Natural killer cell (primary cell): ENCODE results near the gene ADAMTS17. TPM values are rescaled to one million over a fixed set of nuclear protein-coding genes. Genes with fewer than 3 reads are reported as not detected.

Source experiments
- ATAC-seq, 3 donors: fragments of 150-1000 bp in 2 of 3; fragments of 200-7000 bp in 1 of 3; cut with Tn5 transposase; 1 replicate in 1 of 3; 2 replicates in 2 of 3; pipeline ENCODE4 v1.10.0; 2021; ENCODE audit warnings: mild to moderate bottlenecking in 2 of 3, moderate library complexity in 2 of 3
- DNase-seq, 2 donors: peaks; one replicate each; pipeline versions ENCODE4 v3.0.0 to v3.0.0-alpha.2; 2013 to 2021; ENCODE audit warnings: mixed read lengths in 1 of 2
- H3K27ac ChIP-seq: one replicate; pipeline ENCODE4 v1.5.1; 2013; ENCODE audit warnings: mild to moderate bottlenecking, low read length
- H3K27me3 ChIP-seq: one replicate; pipeline ENCODE4 v1.6.1; 2013; ENCODE audit warnings: low read length; ENCODE audit not compliant: control insufficient read depth, insufficient read depth
- H3K36me3 ChIP-seq: one replicate; pipeline ENCODE4 v1.6.1; 2013; ENCODE audit warnings: low read length; ENCODE audit not compliant: control insufficient read depth, insufficient read depth
- H3K4me1 ChIP-seq: one replicate; pipeline ENCODE4 v1.6.1; 2013; ENCODE audit warnings: low read length; ENCODE audit not compliant: control insufficient read depth, insufficient read depth
- H3K4me3 ChIP-seq: one replicate; pipeline ENCODE4 v1.5.1; 2013; ENCODE audit warnings: low read length
- H3K9me3 ChIP-seq: one replicate; pipeline ENCODE4 v1.6.1; 2013; ENCODE audit warnings: low read length; ENCODE audit not compliant: control insufficient read depth, insufficient read depth
- H3K27ac Mint-ChIP-seq, 2 donors: one replicate each; pipeline ENCODE4 v1.8.0; 2022; ENCODE audit warnings: mild to moderate bottlenecking in 2 of 2, mixed read lengths in 2 of 2, moderate library complexity in 1 of 2
- H3K27me3 Mint-ChIP-seq, 2 donors: one replicate each; pipeline ENCODE4 v1.8.0; 2022; ENCODE audit warnings: low read depth in 2 of 2, mixed read lengths in 2 of 2
- H3K36me3 Mint-ChIP-seq: one replicate; pipeline ENCODE4 v1.8.0; 2022; ENCODE audit warnings: mixed read lengths
- H3K4me1 Mint-ChIP-seq, 2 donors: one replicate each; pipeline ENCODE4 v1.8.0; 2022; ENCODE audit warnings: mixed read lengths in 2 of 2
- H3K4me3 Mint-ChIP-seq: one replicate; pipeline ENCODE4 v1.8.0; 2022; ENCODE audit warnings: mild to moderate bottlenecking, moderate library complexity, mixed read lengths
- H3K9me3 Mint-ChIP-seq, 2 donors: one replicate each; pipeline ENCODE4 v1.8.0; 2022; ENCODE audit warnings: mixed read lengths in 2 of 2
- CTCF ChIP-seq: fragments of 200-600 bp; IDR thresholded peaks from one replicate; pipeline ENCODE4 v1.8.0; 2022; ENCODE audit warnings: antibody characterized with exemption
- WGBS: methylation state at CpG from one replicate; pipeline ENCODE4 v1.1.7; 2013; ENCODE audit warnings: missing lambda C conversion rate; ENCODE audit not compliant: insufficient coverage; 5-methylcytosine and 5-hydroxymethylcytosine counted together
- intact Hi-C: fragments of 100-400 bp; cut with micrococcal nuclease; formaldehyde crosslinking; loops from one replicate; pipeline ENCODE4 v1.14.2; 2022
- total RNA-seq, 4 donors: library from RNA; stranded (reverse); fragments of 120-200 nt in 1 of 4; gene quantifications; one replicate each; pipeline versions ENCODE4 v1.2.3 to v1.2.4, GENCODE V29; 2013 to 2022

The ADAMTS17 gene
- total RNA-seq, 3 donors from 2014 or later (not counting 1 experiment from before 2014, with no cell fraction given) = 4.8 to 9.5 (median 5.3) TPM

GRCh38 chr15:99932676-99933402 is 408.9 kb downstream of the ADAMTS17 start:
- TF ChIP-seq CTCF = no peak
- Histone ChIP-seq H3K36me3 (no peaks in the 10 kb centered on the region), H3K27ac (no peak overlapping the region), H3K4me1 (peaks cover 9% of the 10 kb centered on the region), H3K9me3 (no peaks in the 10 kb centered on the region), H3K4me3 (no peak overlapping the region), H3K27me3 (no peaks in the 10 kb centered on the region)
- H3K4me3 Mint-ChIP-seq = no peak overlapping the region
- H3K27ac Mint-ChIP-seq = no peak overlapping the region
- no peaks in the 10 kb centered on the region for H3K36me3 Mint-ChIP-seq
- DNase-seq (no peak), ATAC-seq (no peak)
- intact Hi-C loops = no loop called here
- H3K4me1 Mint-ChIP-seq = peaks cover 4 to 7% of the 10 kb centered on the region in 2 donors
- no peaks in the 10 kb centered on the region for H3K9me3 Mint-ChIP-seq
- 94% methylated on average over 13 of the region's 13 CpGs for WGBS
- H3K27me3 Mint-ChIP-seq = peaks cover 25 to 52% of the 10 kb centered on the region in 2 donors

- Mint-ChIP-seq H3K36me3 (no peaks in the 10 kb centered on the region), H3K9me3 (no peaks in the 10 kb centered on the region), H3K27ac (no peak overlapping the region), H3K4me1 (peaks cover 4 to 7% of the 10 kb centered on the region in 2 donors), H3K27me3 (peaks cover 24 to 43% of the 10 kb centered on the region in 2 donors), H3K4me3 (no peak overlapping the region)
- Histone ChIP-seq H3K36me3 (no peaks in the 10 kb centered on the region), H3K9me3 (no peaks in the 10 kb centered on the region), H3K27me3 (no peaks in the 10 kb centered on the region), H3K4me1 (peaks cover 9% of the 10 kb centered on the region), H3K27ac (no peak overlapping the region), H3K4me3 (no peak overlapping the region)
- WGBS = 86% methylated on average over 11 of the region's 13 CpGs
- intact Hi-C loops = no loop called here
- no peak for TF ChIP-seq CTCF
- DNase-seq (no peak), ATAC-seq (no peak)
Observed at GRCh38 chr15:99931703-99932603, 409.8 kb downstream of the ADAMTS17 start.

GRCh38 chr15:99930696-99931095 is 411.1 kb downstream of the ADAMTS17 start:
- no peak for DNase-seq

More at GRCh38 chr15:99930696-99931095, 411.1 kb downstream of the ADAMTS17 start:
- Histone ChIP-seq H3K27ac (no peak overlapping the region), H3K4me1 (peaks cover 13% of the 10 kb centered on the region), H3K4me3 (no peak overlapping the region), H3K27me3 (no peaks in the 10 kb centered on the region), H3K36me3 (no peaks in the 10 kb centered on the region), H3K9me3 (no peaks in the 10 kb centered on the region)
- no peak for TF ChIP-seq CTCF
- Mint-ChIP-seq H3K36me3 (no peaks in the 10 kb centered on the region), H3K4me1 (peaks cover 7 to 8% of the 10 kb centered on the region in 2 donors), H3K4me3 (peak overlapping the region; percentile 71), H3K27ac (no peak overlapping the region), H3K9me3 (no peaks in the 10 kb centered on the region), H3K27me3 (peaks cover 17 to 31% of the 10 kb centered on the region in 2 donors)
- no CpG with 5 or more reads among the region's 1 CpG for WGBS
- intact Hi-C loops = no loop called here
- no peak for ATAC-seq
